Neuronal stem cell (in vitro differentiated cells): ENCODE data around the gene ZFAND3.

Experiments
- DNase-seq: peaks from one replicate; pipeline ENCODE4 v3.0.0-alpha.2; 2013; ENCODE audit warnings: low spot score
- H2AFZ ChIP-seq: one replicate; pipeline ENCODE4 v1.6.1; 2013; ENCODE audit warnings: mild to moderate bottlenecking, low read length, inconsistent platforms
- H2AK5ac ChIP-seq: 2 replicates; pipeline ENCODE4 v1.6.1; 2013; ENCODE audit warnings: low read depth, mild to moderate bottlenecking, inconsistent platforms, low read length, moderate library complexity, mixed read lengths
- H2BK120ac ChIP-seq: 2 replicates; pipeline ENCODE4 v1.6.1; 2013; ENCODE audit warnings: low read depth, mild to moderate bottlenecking, inconsistent platforms, low read length, moderate library complexity, mixed read lengths
- H2BK12ac ChIP-seq: one replicate; pipeline ENCODE4 v1.6.1; 2013; ENCODE audit warnings: low read length, inconsistent platforms
- H2BK15ac ChIP-seq: 2 replicates; pipeline ENCODE4 v1.6.1; 2013; ENCODE audit warnings: mild to moderate bottlenecking, low read length, inconsistent platforms, mixed read lengths
- H2BK5ac ChIP-seq: one replicate; pipeline ENCODE4 v1.6.1; 2013; ENCODE audit warnings: inconsistent platforms, mild to moderate bottlenecking, low read length, moderate library complexity
- H3K14ac ChIP-seq: one replicate; pipeline ENCODE4 v1.6.1; 2013; ENCODE audit warnings: low read length, inconsistent platforms
- H3K18ac ChIP-seq: 2 replicates; pipeline ENCODE4 v1.6.1; 2013; ENCODE audit warnings: low read length, inconsistent platforms
- H3K23ac ChIP-seq: 2 replicates; pipeline ENCODE4 v1.6.1; 2013; ENCODE audit warnings: low read depth, mild to moderate bottlenecking, mixed read lengths, low read length, inconsistent platforms; ENCODE audit not compliant: poor library complexity
- H3K27ac ChIP-seq: replicated peaks from 3 replicates; pipeline ENCODE4 v1.5.1; 2013; ENCODE audit warnings: low read length, inconsistent platforms
- H3K27me3 ChIP-seq, 3 experiments: 2 replicates each; pipeline ENCODE4 v1.6.1; 2013; ENCODE audit warnings: low read length in 3 of 3, mild to moderate bottlenecking in 2 of 3, inconsistent platforms in 1 of 3, low read depth in 1 of 3, mixed read lengths in 1 of 3, moderate library complexity in 1 of 3; ENCODE audit not compliant: control insufficient read depth in 3 of 3, insufficient read depth in 3 of 3
- H3K36me3 ChIP-seq, 2 donors: replicated peaks in 1 of 2; 2 replicates each; pipeline ENCODE4 v1.6.1; 2013; ENCODE audit warnings: low read length in 2 of 2; ENCODE audit not compliant: control insufficient read depth in 2 of 2, insufficient read depth in 2 of 2
- H3K4ac ChIP-seq: 2 replicates; pipeline ENCODE4 v1.6.1; 2013; ENCODE audit warnings: inconsistent platforms, mild to moderate bottlenecking, low read length, moderate library complexity
- H3K4me1 ChIP-seq, 2 donors: 1 replicate in 1 of 2; 2 replicates in 1 of 2; pipeline ENCODE4 v1.6.1; 2013; ENCODE audit warnings: low read length in 2 of 2, low read depth in 1 of 2; ENCODE audit not compliant: control insufficient read depth in 2 of 2, insufficient read depth in 1 of 2
- H3K4me2 ChIP-seq: one replicate; pipeline ENCODE4 v1.6.1; 2013; ENCODE audit warnings: mild to moderate bottlenecking, low read length, inconsistent platforms; ENCODE audit not compliant: insufficient read depth, poor library complexity, severe bottlenecking
- H3K4me3 ChIP-seq, 2 donors: 2 replicates each; pipeline ENCODE4 v1.5.1; 2013; ENCODE audit warnings: low read length in 2 of 2, mild to moderate bottlenecking in 2 of 2, inconsistent platforms in 1 of 2, moderate library complexity in 1 of 2
- H3K79me1 ChIP-seq: one replicate; pipeline ENCODE4 v1.6.1; 2013; ENCODE audit warnings: low read depth, mild to moderate bottlenecking, inconsistent platforms, low read length, moderate library complexity
- H3K9ac ChIP-seq: one replicate; pipeline ENCODE4 v1.6.1; 2013; ENCODE audit warnings: mild to moderate bottlenecking, low read depth, low read length, inconsistent platforms; ENCODE audit not compliant: poor library complexity
- H3K9me3 ChIP-seq, 2 donors: replicated peaks in 1 of 2; 2 replicates each; pipeline versions ENCODE3 to v1.6.1; 2013; ENCODE audit warnings: low read length in 2 of 2, mild to moderate bottlenecking in 2 of 2, inconsistent platforms in 1 of 2, low read depth in 1 of 2, mixed read lengths in 1 of 2, moderate library complexity in 1 of 2; ENCODE audit not compliant: control insufficient read depth in 2 of 2, insufficient read depth in 1 of 2
- H4K8ac ChIP-seq: one replicate; pipeline ENCODE4 v1.6.1; 2013; ENCODE audit warnings: low read depth, mild to moderate bottlenecking, inconsistent platforms, low read length, moderate library complexity
- H4K91ac ChIP-seq: one replicate; pipeline ENCODE4 v1.6.1; 2013; ENCODE audit warnings: low read length, low read depth, mild to moderate bottlenecking, inconsistent platforms; ENCODE audit not compliant: poor library complexity
- WGBS, 2 donors: extraction: QIAGEN DNeasy Blood & Tissue Kit; methylation state at CpG; one replicate each; pipeline ENCODE4 v1.1.7; 2013; ENCODE audit warnings: missing lambda C conversion rate in 2 of 2, mixed read lengths in 1 of 2; ENCODE audit not compliant: insufficient read length in 2 of 2, insufficient replicate concordance in 1 of 2; ENCODE audit errors: extremely low coverage in 2 of 2; 5-methylcytosine and 5-hydroxymethylcytosine counted together

The ZFAND3 gene

GRCh38 chr6:37910998-37911397 lies 91.5 kb downstream of the ZFAND3 start:
- Histone ChIP-seq H2BK5ac (no peak overlapping the region), H3K4me3 (no peak overlapping the region), H3K4me2 (no peak overlapping the region), H3K9me3 (peaks cover 0 to 3% of the 10 kb centered on the region in 2 donors), H4K91ac (no peak overlapping the region), H3K4me1 (no peaks in the 10 kb centered on the region), H3K36me3 (peaks cover 0 to 4% of the 10 kb centered on the region in 2 donors), H2AK5ac (no peak overlapping the region), H3K23ac (no peak overlapping the region), H3K27me3 (no peaks in the 10 kb centered on the region), H3K27ac (no peak overlapping the region), H3K4ac (no peak overlapping the region), H3K9ac (no peak overlapping the region), H2AFZ (no peak overlapping the region), H4K8ac (no peak overlapping the region), H2BK12ac (no peak overlapping the region), H3K18ac (no peak overlapping the region), H2BK15ac (no peak overlapping the region), H2BK120ac (no peak overlapping the region), H3K14ac (no peak overlapping the region), H3K79me1 (no peaks in the 10 kb centered on the region)
- no peak for DNase-seq
- no CpG with 5 or more reads among the region's 3 CpGs for WGBS, 2 donors

- Histone ChIP-seq H2BK12ac (no peak overlapping the region), H2AK5ac (no peak overlapping the region), H3K79me1 (no peaks in the 10 kb centered on the region), H3K4me3 (no peak overlapping the region), H3K23ac (no peak overlapping the region), H2AFZ (no peak overlapping the region), H2BK15ac (no peak overlapping the region), H3K18ac (no peak overlapping the region), H4K91ac (no peak overlapping the region), H3K36me3 (peaks cover 0 to 4% of the 10 kb centered on the region in 2 donors), H4K8ac (no peak overlapping the region), H3K9ac (no peak overlapping the region), H3K27me3 (no peaks in the 10 kb centered on the region), H3K9me3 (no peaks in the 10 kb centered on the region), H2BK120ac (no peak overlapping the region), H3K4me1 (no peaks in the 10 kb centered on the region), H3K14ac (no peak overlapping the region), H2BK5ac (no peak overlapping the region), H3K4me2 (no peak overlapping the region), H3K4ac (no peak overlapping the region), H3K27ac (no peak overlapping the region)
- no peak for DNase-seq
- WGBS, 2 donors = no CpG with 5 or more reads among the region's 1 CpG
These were observed 93.7 kb downstream of the ZFAND3 start for GRCh38 chr6:37913210-37913609.

GRCh38 chr6:37915463-37915862 lies 95.9 kb downstream of the ZFAND3 start:
- no peak for DNase-seq
- WGBS, 2 donors = no CpG with 5 or more reads among the region's 3 CpGs
- no peak overlapping the region for H2BK120ac ChIP-seq
- H3K4ac ChIP-seq = no peak overlapping the region
- no peaks in the 10 kb centered on the region for H3K79me1 ChIP-seq
- no peak overlapping the region for H3K23ac ChIP-seq
- no peak overlapping the region for H3K9ac ChIP-seq
- no peaks in the 10 kb centered on the region for H3K9me3 ChIP-seq
- no peak overlapping the region for H2BK5ac ChIP-seq
- H2BK15ac ChIP-seq = no peak overlapping the region
- H3K4me2 ChIP-seq = no peak overlapping the region
- H2AFZ ChIP-seq = no peak overlapping the region
- no peak overlapping the region for H2BK12ac ChIP-seq
- no peak overlapping the region for H3K4me3 ChIP-seq
- H4K8ac ChIP-seq = no peak overlapping the region
- H3K4me1 ChIP-seq = peaks cover 0 to under 1% of the 10 kb centered on the region in 2 donors
- peaks cover 0 to 4% of the 10 kb centered on the region in 2 donors for H3K36me3 ChIP-seq
- H3K14ac ChIP-seq = no peak overlapping the region
- H4K91ac ChIP-seq = no peak overlapping the region
- no peaks in the 10 kb centered on the region for H3K27me3 ChIP-seq
- no peak overlapping the region for H3K18ac ChIP-seq
- H2AK5ac ChIP-seq = no peak overlapping the region
- no peak overlapping the region for H3K27ac ChIP-seq

GRCh38 chr6:37916149-37916548 lies 96.6 kb downstream of the ZFAND3 start:
- no peak overlapping the region for H2AK5ac ChIP-seq

More at GRCh38 chr6:37916149-37916548, 96.6 kb downstream of the ZFAND3 start:
- Histone ChIP-seq H3K9ac (no peak overlapping the region), H2BK120ac (no peak overlapping the region), H4K91ac (no peak overlapping the region), H3K4me2 (no peak overlapping the region), H3K4ac (no peak overlapping the region), H3K36me3 (peaks cover 0 to 4% of the 10 kb centered on the region in 2 donors), H3K18ac (no peak overlapping the region), H3K9me3 (no peaks in the 10 kb centered on the region), H2BK12ac (no peak overlapping the region), H3K27ac (no peak overlapping the region), H2BK5ac (no peak overlapping the region), H3K14ac (no peak overlapping the region), H2BK15ac (no peak overlapping the region), H3K4me3 (no peak overlapping the region), H3K79me1 (no peaks in the 10 kb centered on the region), H3K27me3 (no peaks in the 10 kb centered on the region), H2AFZ (no peak overlapping the region), H3K4me1 (peaks cover 3 to 5% of the 10 kb centered on the region in 2 donors), H3K23ac (no peak overlapping the region), H4K8ac (no peak overlapping the region)
- no CpG with 5 or more reads among the region's 8 CpGs for WGBS, 2 donors
- DNase-seq = no peak
